Gastrocnemius medialis (tissue), 4 donors: ENCODE measurements around the gene SERPINA6. TPM values are rescaled to one million over a fixed set of nuclear protein-coding genes. Genes with fewer than 3 reads are reported as not detected.

Experiments used
- ATAC-seq, 2 donors: fragments of 150-250 bp; one replicate each; pipeline ENCODE4 v1.9.1; 2016
- DNase-seq, 2 donors: peaks; one replicate each; pipeline ENCODE4 v3.0.0-alpha.2; 2019
- H3K27ac ChIP-seq, 4 donors: fragments of 200-600 bp; sonication (generic); 1 replicate in 1 of 4; 2 replicates in 3 of 4; pipeline ENCODE4 v1.5.1; 2016 to 2018; ENCODE audit warnings: mild to moderate bottlenecking in 2 of 4, moderate library complexity in 1 of 4
- H3K27me3 ChIP-seq, 3 donors: fragments of 200-600 bp; sonication (generic) in 2 of 3; 1 replicate in 1 of 3; 2 replicates in 2 of 3; pipeline versions ENCODE4 v1.5.1 to v1.6.0; 2016 to 2019; ENCODE audit warnings: mild to moderate bottlenecking in 1 of 3, moderate library complexity in 1 of 3
- H3K36me3 ChIP-seq, 2 donors: fragments of 200-600 bp; sonication (generic) in 1 of 2; one replicate each; pipeline ENCODE4 v1.5.1; 2017 to 2018
- H3K4me1 ChIP-seq, 2 donors: fragments of 200-600 bp; sonication (generic) in 1 of 2; one replicate each; pipeline ENCODE4 v1.5.1; 2016 to 2017; ENCODE audit warnings: mild to moderate bottlenecking in 2 of 2
- H3K4me3 ChIP-seq, 4 donors: fragments of 200-600 bp; sonication (generic) in 3 of 4; 1 replicate in 1 of 4; 2 replicates in 3 of 4; pipeline ENCODE4 v1.5.1; 2016 to 2019; ENCODE audit warnings: mild to moderate bottlenecking in 2 of 4
- H3K9me3 ChIP-seq, 3 donors: fragments of 200-600 bp; sonication (generic) in 2 of 3; 1 replicate in 1 of 3; 2 replicates in 2 of 3; pipeline ENCODE4 v1.5.1; 2016 to 2019
- POLR2A ChIP-seq, 2 donors: fragments of 450-650 bp; IDR thresholded peaks; one replicate each; pipeline ENCODE4 v1.6.1; 2017; ENCODE audit warnings: antibody characterized with exemption in 2 of 2, mild to moderate bottlenecking in 2 of 2, moderate library complexity in 2 of 2
- in situ Hi-C, 4 donors: fragments of 200-750 bp; cut with MboI; loops; one replicate each; pipeline versions ENCODE4 v1.15.0 to v1.8.0; 2017; ENCODE audit warnings: low sequenced_read_pairs in 4 of 4
- intact Hi-C: fragments of 100-400 bp; cut with DNase I; formaldehyde crosslinking; loops from one replicate; pipeline ENCODE4 v1.15.1; 2023; ENCODE audit warnings: low total_unique reads
- total RNA-seq, 4 donors: library from RNA; depleted of rRNA; stranded (reverse); fragments of >200 nt; gene quantifications; one replicate each; pipeline versions ENCODE4 v1.1.0 to v1.2.3, GENCODE V29; 2016
- TF ChIP-seq, protein P1 (sequence below), 5 experiments: fragments of 450-650 bp in 3 of 5; fragments of 200-600 bp in 2 of 5; sonication (generic) in 2 of 5; IDR thresholded peaks in 4 of 5; conservative IDR thresholded peaks in 1 of 5; 1 replicate in 4 of 5; 2 replicates in 1 of 5; pipeline ENCODE4 v1.5.1; 2016 to 2019; ENCODE audit warnings: antibody characterized with exemption in 5 of 5, mild to moderate bottlenecking in 3 of 5, moderate library complexity in 3 of 5

Gene SERPINA6
- total RNA-seq, 4 donors from 2014 or later, result 0.26 to 0.69 TPM; not detected in 2

DNA sequence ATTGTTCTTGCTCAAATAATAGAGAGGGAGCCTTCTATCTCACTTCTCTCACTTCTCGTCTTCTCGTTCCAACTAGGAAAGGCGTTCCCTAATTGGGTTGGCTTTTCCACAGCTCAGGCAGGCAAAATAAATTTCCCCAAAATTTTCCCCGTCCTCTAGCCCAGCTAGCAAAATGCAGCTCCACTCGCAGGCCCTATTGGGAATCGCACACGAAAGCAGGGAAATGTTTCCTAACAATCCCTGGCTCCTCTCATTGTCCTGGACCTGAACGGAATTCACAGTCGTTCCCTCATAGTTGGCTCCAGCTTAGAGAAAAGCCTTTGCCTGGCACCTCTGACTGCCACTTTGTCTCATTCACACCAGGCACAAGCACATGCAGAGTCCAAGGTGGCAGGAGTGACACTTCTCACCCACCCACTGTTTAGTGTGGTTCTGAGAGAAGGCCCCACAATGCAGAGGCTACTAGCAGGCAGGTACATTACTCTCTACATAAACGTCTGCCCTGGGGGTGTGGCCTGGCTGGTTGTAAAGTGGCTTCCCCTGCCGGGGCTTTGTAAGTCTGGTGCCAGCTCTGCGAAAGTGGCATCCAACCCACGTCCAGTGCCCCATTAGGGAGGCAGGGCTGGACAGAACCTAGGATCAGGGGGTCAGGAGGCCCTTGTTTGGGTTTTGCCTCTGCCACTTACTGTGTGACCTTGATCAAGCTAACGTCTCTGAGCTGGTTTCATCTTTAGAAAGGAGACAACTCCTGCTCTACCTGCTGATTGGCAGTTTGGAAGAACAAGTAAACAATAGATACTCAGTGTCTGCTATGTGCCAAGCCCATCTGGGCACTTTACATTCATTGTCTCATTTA lies 34.3 kb downstream of the SERPINA6 start:
- Histone ChIP-seq H3K9me3 (no peaks in the 10 kb centered on the region), H3K36me3 (no peaks in the 10 kb centered on the region), H3K4me3 (no peak overlapping the region), H3K27me3 (no peaks in the 10 kb centered on the region), H3K4me1 (no peaks in the 10 kb centered on the region), H3K27ac (no peak overlapping the region)
- in situ Hi-C loops (no loop called here), intact Hi-C loops (no loop called here)
- DNase-seq, result no peak
- TF ChIP-seq POLR2A (IDR thresholded peaks at IDR 0.05), result no peak
- TF ChIP-seq, protein P1, sequence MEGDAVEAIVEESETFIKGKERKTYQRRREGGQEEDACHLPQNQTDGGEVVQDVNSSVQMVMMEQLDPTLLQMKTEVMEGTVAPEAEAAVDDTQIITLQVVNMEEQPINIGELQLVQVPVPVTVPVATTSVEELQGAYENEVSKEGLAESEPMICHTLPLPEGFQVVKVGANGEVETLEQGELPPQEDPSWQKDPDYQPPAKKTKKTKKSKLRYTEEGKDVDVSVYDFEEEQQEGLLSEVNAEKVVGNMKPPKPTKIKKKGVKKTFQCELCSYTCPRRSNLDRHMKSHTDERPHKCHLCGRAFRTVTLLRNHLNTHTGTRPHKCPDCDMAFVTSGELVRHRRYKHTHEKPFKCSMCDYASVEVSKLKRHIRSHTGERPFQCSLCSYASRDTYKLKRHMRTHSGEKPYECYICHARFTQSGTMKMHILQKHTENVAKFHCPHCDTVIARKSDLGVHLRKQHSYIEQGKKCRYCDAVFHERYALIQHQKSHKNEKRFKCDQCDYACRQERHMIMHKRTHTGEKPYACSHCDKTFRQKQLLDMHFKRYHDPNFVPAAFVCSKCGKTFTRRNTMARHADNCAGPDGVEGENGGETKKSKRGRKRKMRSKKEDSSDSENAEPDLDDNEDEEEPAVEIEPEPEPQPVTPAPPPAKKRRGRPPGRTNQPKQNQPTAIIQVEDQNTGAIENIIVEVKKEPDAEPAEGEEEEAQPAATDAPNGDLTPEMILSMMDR (IDR thresholded peaks at IDR 0.05 in 4 of 5, conservative IDR thresholded peaks at IDR 0.05 in 1 of 5), result no peak
- no peak for ATAC-seq

DNA sequence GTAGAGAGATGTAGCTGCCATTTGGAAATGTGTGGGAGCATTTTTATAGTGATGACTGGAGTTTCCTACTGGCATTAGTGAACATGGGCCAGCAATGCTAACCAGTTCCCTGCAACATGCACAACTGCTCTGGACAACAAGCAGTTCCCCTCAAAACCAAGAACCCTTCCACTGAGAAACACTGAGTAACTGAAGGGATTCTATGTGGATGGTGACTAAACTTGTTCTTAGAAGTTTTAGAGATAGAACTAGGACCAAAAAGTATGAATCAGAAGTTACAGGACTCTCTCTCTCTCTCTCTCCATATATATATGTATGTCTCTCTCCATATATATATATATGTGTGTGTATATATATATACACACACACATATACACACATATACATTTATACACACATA lies 38.0 kb downstream of the SERPINA6 start:
- no peaks in the 10 kb centered on the region for H3K36me3 ChIP-seq
- H3K27me3 ChIP-seq, result no peaks in the 10 kb centered on the region
- no peak overlapping the region for H3K27ac ChIP-seq
- ATAC-seq, result no peak
- intact Hi-C loops (no loop called here), in situ Hi-C loops (no loop called here)
- TF ChIP-seq, protein P1 (IDR thresholded peaks at IDR 0.05 in 4 of 5, conservative IDR thresholded peaks at IDR 0.05 in 1 of 5), result no peak
- no peak for TF ChIP-seq POLR2A (IDR thresholded peaks at IDR 0.05)
- no peak overlapping the region for H3K4me3 ChIP-seq
- no peaks in the 10 kb centered on the region for H3K4me1 ChIP-seq
- DNase-seq, result no peak
- no peaks in the 10 kb centered on the region for H3K9me3 ChIP-seq

DNA sequence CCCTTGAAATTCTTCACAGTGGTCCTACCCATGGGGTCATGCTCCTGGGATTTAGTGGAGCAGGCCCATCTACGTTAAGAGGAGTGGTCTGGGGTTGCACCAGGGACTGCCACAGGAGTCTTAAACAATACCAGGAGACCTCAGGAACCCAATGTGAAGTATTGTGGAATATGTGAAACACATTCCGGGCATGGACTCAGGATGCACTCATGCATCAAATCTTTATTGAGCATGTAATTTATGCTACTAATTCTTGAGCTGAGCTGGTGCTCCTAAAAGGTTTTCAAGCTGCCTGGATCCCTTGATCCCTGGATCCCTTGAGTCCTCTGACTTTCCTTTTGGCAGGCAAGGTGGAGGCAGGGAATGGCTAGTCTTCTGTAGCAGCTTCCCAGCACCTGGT lies 38.9 kb downstream of the SERPINA6 start:
- no peak for DNase-seq
- in situ Hi-C loops, result no loop called here
- intact Hi-C loops, result no loop called here
- H3K27me3 ChIP-seq, result no peaks in the 10 kb centered on the region
- no peaks in the 10 kb centered on the region for H3K36me3 ChIP-seq
- no peaks in the 10 kb centered on the region for H3K9me3 ChIP-seq
- no peak for ATAC-seq
- no peak overlapping the region for H3K27ac ChIP-seq
- H3K4me3 ChIP-seq, result no peak overlapping the region
- TF ChIP-seq, protein P1 (IDR thresholded peaks at IDR 0.05 in 4 of 5, conservative IDR thresholded peaks at IDR 0.05 in 1 of 5), result no peak
- no peak for TF ChIP-seq POLR2A (IDR thresholded peaks at IDR 0.05)
- H3K4me1 ChIP-seq, result no peaks in the 10 kb centered on the region

DNA sequence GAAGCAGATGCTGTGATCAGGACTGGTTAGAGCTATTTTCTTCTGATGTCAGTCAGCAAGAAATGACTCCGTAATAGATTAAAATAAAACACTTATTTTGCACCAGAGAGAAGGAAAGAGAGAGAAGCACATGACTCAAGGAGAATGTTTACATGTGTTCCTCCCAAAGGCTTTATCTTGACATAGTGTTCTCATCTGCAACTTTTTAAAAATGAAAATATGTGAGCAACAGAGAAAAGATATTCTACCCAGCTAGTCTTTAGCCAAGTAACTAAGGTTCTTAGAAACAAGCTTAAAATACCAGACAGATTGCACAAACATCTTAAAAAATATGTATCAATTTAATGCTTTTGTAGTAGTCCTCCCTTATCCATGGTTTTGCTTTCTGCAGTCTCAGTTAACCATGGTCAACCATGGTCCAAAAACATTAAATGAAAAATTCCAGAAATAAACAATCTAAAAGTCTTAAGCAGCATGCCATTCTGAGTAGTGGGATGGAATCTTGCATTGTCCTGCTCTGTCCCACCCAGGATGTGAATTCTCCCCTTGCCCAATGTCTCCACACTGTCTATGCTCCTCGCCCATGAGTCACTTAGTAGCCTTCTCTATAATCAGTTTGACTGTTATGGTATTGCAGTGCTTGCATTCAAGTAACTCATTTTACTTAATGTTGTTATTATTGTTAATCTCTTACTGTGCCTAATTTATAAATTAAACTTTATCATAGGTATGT lies 40.0 kb downstream of the SERPINA6 start:
- Histone ChIP-seq H3K36me3 (no peaks in the 10 kb centered on the region), H3K27me3 (no peaks in the 10 kb centered on the region), H3K27ac (no peak overlapping the region), H3K9me3 (no peaks in the 10 kb centered on the region), H3K4me3 (no peak overlapping the region), H3K4me1 (no peaks in the 10 kb centered on the region)
- intact Hi-C loops (no loop called here), in situ Hi-C loops (no loop called here)
- no peak for ATAC-seq
- no peak for TF ChIP-seq POLR2A (IDR thresholded peaks at IDR 0.05)
- TF ChIP-seq, protein P1 (IDR thresholded peaks at IDR 0.05 in 4 of 5, conservative IDR thresholded peaks at IDR 0.05 in 1 of 5), result no peak
- no peak for DNase-seq
